ENCODE results near the gene EPS8L1. TPM values are rescaled to one million over a fixed set of nuclear protein-coding genes. Genes with fewer than 3 reads are reported as not detected.
A peak's percentile ranks its signal among the peaks of the same experiment; 100 is the strongest.

EPS8L1 gene
- total RNA-seq, 1 donor: 2.2 TPM

GRCh38 chr19:55096061-55096701 is 20.5 kb downstream of the EPS8L1 start:
- no peak for DNase-seq (ENCODE audit: low read depth)
- TF ChIP-seq CTCF (IDR thresholded peaks at IDR 0.05; ENCODE audit: insufficient read depth, low read depth, low read length): no peak
- H3K4me3 ChIP-seq (ENCODE audit: low read depth, low read length): no peak overlapping the region

- DNase-seq (ENCODE audit: low read depth): no peak
These were observed 22.4 kb downstream of the EPS8L1 start for GRCh38 chr19:55097864-55098715.

GRCh38 chr19:55098716-55099556 is 23.3 kb downstream of the EPS8L1 start:
- no peak for TF ChIP-seq CTCF (IDR thresholded peaks at IDR 0.05; ENCODE audit: insufficient read depth, low read depth, low read length)
- DNase-seq (ENCODE audit: low read depth): no peak
- H3K4me3 ChIP-seq (ENCODE audit: low read depth, low read length): no peak overlapping the region

More at GRCh38 chr19:55097864-55098715, 22.4 kb downstream of the EPS8L1 start:
- no peak overlapping the region for H3K4me3 ChIP-seq (ENCODE audit: low read depth, low read length)
- no peak for TF ChIP-seq CTCF (IDR thresholded peaks at IDR 0.05; ENCODE audit: insufficient read depth, low read depth, low read length)

GRCh38 chr19:55099557-55100506 is 24.2 kb downstream of the EPS8L1 start:
- DNase-seq (ENCODE audit: low read depth): no peak
- H3K4me3 ChIP-seq (ENCODE audit: low read depth, low read length): no peak overlapping the region
- TF ChIP-seq CTCF (IDR thresholded peaks at IDR 0.05; ENCODE audit: insufficient read depth, low read depth, low read length): peak; percentile 17

- TF ChIP-seq CTCF (IDR thresholded peaks at IDR 0.05; ENCODE audit: insufficient read depth, low read depth, low read length): no peak
- DNase-seq (ENCODE audit: low read depth): no peak
- no peak overlapping the region for H3K4me3 ChIP-seq (ENCODE audit: low read depth, low read length)
These were observed 25.6 kb downstream of the EPS8L1 start for GRCh38 chr19:55101261-55101660.

GRCh38 chr19:55103190-55103589 is 27.5 kb downstream of the EPS8L1 start:
- TF ChIP-seq CTCF (IDR thresholded peaks at IDR 0.05; ENCODE audit: insufficient read depth, low read depth, low read length): no peak
- no peak overlapping the region for H3K4me3 ChIP-seq (ENCODE audit: low read depth, low read length)
- DNase-seq (ENCODE audit: low read depth): no peak
